HEK293T (cell line): Measurements from ENCODE around the gene NFU1.

Source experiments
- ARNT ChIP-seq: fragments of 450-650 bp; IDR thresholded peaks from 2 replicates; pipeline ENCODE4 v1.6.1; 2017; ENCODE audit warnings: mild to moderate bottlenecking
- BHLHE40 ChIP-seq: fragments of 450-650 bp; IDR thresholded peaks from 2 replicates; pipeline ENCODE4 v1.6.1; 2016; ENCODE audit warnings: mild to moderate bottlenecking, moderate library complexity, borderline replicate concordance
- CTBP1 ChIP-seq: fragments of 450-650 bp; IDR thresholded peaks from 2 replicates; pipeline ENCODE4 v1.6.1; 2016; ENCODE audit warnings: borderline replicate concordance
- ELF4 ChIP-seq: fragments of 450-650 bp; IDR thresholded peaks from 2 replicates; pipeline ENCODE4 v1.6.1; 2017; ENCODE audit warnings: antibody characterized with exemption
- FOXA1 ChIP-seq: fragments of 450-650 bp; IDR thresholded peaks from 2 replicates; pipeline ENCODE4 v1.6.1; 2016; ENCODE audit warnings: mild to moderate bottlenecking
- FOXK2 ChIP-seq: fragments of 450-650 bp; IDR thresholded peaks from 2 replicates; pipeline ENCODE4 v1.6.1; 2016; ENCODE audit warnings: mild to moderate bottlenecking
- HDGF ChIP-seq: fragments of 450-650 bp; IDR thresholded peaks from 2 replicates; pipeline ENCODE4 v1.6.1; 2017; ENCODE audit warnings: antibody characterized with exemption, borderline replicate concordance
- L3MBTL2 ChIP-seq: fragments of 450-650 bp; conservative IDR thresholded peaks from 2 replicates; pipeline ENCODE4 v1.6.1; 2016; ENCODE audit warnings: mild to moderate bottlenecking
- NFRKB ChIP-seq: fragments of 450-650 bp; IDR thresholded peaks from 2 replicates; pipeline ENCODE4 v1.6.1; 2016; ENCODE audit warnings: mild to moderate bottlenecking, moderate library complexity
- SP1 ChIP-seq: fragments of 450-650 bp; IDR thresholded peaks from 2 replicates; pipeline ENCODE4 v1.6.1; 2017
- SUZ12 ChIP-seq: fragments of 450-650 bp; IDR thresholded peaks from 2 replicates; pipeline ENCODE4 v1.6.1; 2016; ENCODE audit warnings: mild to moderate bottlenecking
- TARDBP ChIP-seq: fragments of 450-650 bp; IDR thresholded peaks from 2 replicates; pipeline ENCODE4 v1.6.1; 2016
- ZNF384 ChIP-seq: fragments of 450-650 bp; IDR thresholded peaks from 2 replicates; pipeline ENCODE4 v1.6.1; 2016

DNA sequence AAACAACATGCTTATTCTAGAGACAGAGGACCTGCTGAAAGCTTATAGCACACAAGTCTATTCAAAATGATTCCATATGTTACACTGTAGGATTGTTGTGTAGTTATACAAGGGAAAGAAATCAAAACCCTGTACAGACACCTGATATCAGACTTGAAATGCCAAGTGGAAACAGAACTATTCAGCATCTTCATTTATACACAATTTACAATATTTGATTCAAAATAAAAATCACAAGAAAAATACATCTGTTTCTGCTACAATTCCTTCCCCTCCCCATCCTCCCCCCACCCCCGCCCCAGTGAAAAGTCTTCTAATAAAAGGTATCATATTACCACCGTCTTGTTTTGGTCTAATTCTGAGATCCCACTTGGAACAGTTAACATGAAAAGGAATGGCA lies 37.5 kb upstream of the NFU1 start:
- TF ChIP-seq SUZ12 = no peak
- no peak for TF ChIP-seq FOXK2
- no peak for TF ChIP-seq TARDBP
- no peak for TF ChIP-seq ARNT
- no peak for TF ChIP-seq BHLHE40
- no peak for TF ChIP-seq HDGF
- no peak for TF ChIP-seq ZNF384
- TF ChIP-seq NFRKB = no peak
- no peak for TF ChIP-seq SP1
- TF ChIP-seq ELF4 = no peak
- TF ChIP-seq FOXA1 = no peak
- no peak for TF ChIP-seq L3MBTL2
- TF ChIP-seq CTBP1 = no peak
